ENCODE data around the gene SUPT4H1.

SUPT4H1 gene

GRCh38 chr17:58324409-58325288 is 27.4 kb downstream of the SUPT4H1 start:
- no peak for TF ChIP-seq EZH2phosphoT487 (IDR thresholded peaks at IDR 0.05; ENCODE audit: low read depth)
- no peak for TF ChIP-seq CTCF (IDR thresholded peaks at IDR 0.05; ENCODE audit: low read depth, low read length)
- Histone ChIP-seq H3K79me2 (ENCODE audit: low read length) (peaks cover 3% of the 10 kb centered on the region), H3K36me3 (replicated peaks; ENCODE audit: low read depth, low read length) (peaks cover 2% of the 10 kb centered on the region), H3K4me3 (ENCODE audit: low read length) (no peak overlapping the region), H3K9ac (ENCODE audit: low read length) (no peak overlapping the region), H3K4me2 (ENCODE audit: low read length) (no peak overlapping the region), H2AFZ (ENCODE audit: low read depth, low read length) (no peak overlapping the region), H3K4me1 (ENCODE audit: low read length) (peaks cover 22% of the 10 kb centered on the region), H3K27ac (ENCODE audit: low read length) (no peak overlapping the region), H3K27me3 (ENCODE audit: low read depth, low read length) (no peaks in the 10 kb centered on the region), H4K20me1 (ENCODE audit: insufficient read depth, low read length) (peaks cover 23% of the 10 kb centered on the region), H3K9me3 (ENCODE audit: insufficient read depth, low read length) (no peaks in the 10 kb centered on the region)

DNA sequence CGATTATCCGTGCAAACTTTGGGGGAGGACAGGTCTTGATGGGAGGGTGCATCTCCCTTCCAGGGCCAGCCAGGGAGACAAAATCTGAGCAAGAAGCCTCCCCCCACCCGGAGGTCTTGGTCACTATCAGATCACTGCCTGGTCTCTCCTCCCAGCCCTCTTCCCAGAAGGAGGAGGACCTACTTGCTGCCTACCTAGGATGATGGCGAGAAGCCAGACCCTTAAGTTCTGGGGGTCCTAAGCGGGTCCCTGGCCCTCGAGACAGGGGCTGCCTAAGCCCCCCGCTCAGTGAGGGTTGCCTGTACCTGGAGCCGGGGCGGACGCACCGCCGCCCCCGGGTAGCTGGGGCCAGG is 28.0 kb downstream of the SUPT4H1 start:
- no peak overlapping the region for H2AFZ ChIP-seq (ENCODE audit: low read depth, low read length)
- no peak overlapping the region for H3K9ac ChIP-seq (ENCODE audit: low read length)
- no peak overlapping the region for H3K4me2 ChIP-seq (ENCODE audit: low read length)
- H3K4me3 ChIP-seq (ENCODE audit: low read length), result no peak overlapping the region
- no peaks in the 10 kb centered on the region for H3K27me3 ChIP-seq (ENCODE audit: low read depth, low read length)
- peaks cover 15% of the 10 kb centered on the region for H3K4me1 ChIP-seq (ENCODE audit: low read length)
- no peak for TF ChIP-seq EZH2phosphoT487 (IDR thresholded peaks at IDR 0.05; ENCODE audit: low read depth)
- no peak for TF ChIP-seq CTCF (IDR thresholded peaks at IDR 0.05; ENCODE audit: low read depth, low read length)
- peaks cover 17% of the 10 kb centered on the region; the same call in 1 of the 2 replicates for H4K20me1 ChIP-seq (ENCODE audit: insufficient read depth, low read length)
- H3K27ac ChIP-seq (ENCODE audit: low read length), result no peak overlapping the region
- H3K9me3 ChIP-seq (ENCODE audit: insufficient read depth, low read length), result no peaks in the 10 kb centered on the region
- no peaks in the 10 kb centered on the region; the same call in 1 of the 2 replicates for H3K79me2 ChIP-seq (ENCODE audit: low read length)
- H3K36me3 ChIP-seq (replicated peaks; ENCODE audit: low read depth, low read length), result no peaks in the 10 kb centered on the region

DNA sequence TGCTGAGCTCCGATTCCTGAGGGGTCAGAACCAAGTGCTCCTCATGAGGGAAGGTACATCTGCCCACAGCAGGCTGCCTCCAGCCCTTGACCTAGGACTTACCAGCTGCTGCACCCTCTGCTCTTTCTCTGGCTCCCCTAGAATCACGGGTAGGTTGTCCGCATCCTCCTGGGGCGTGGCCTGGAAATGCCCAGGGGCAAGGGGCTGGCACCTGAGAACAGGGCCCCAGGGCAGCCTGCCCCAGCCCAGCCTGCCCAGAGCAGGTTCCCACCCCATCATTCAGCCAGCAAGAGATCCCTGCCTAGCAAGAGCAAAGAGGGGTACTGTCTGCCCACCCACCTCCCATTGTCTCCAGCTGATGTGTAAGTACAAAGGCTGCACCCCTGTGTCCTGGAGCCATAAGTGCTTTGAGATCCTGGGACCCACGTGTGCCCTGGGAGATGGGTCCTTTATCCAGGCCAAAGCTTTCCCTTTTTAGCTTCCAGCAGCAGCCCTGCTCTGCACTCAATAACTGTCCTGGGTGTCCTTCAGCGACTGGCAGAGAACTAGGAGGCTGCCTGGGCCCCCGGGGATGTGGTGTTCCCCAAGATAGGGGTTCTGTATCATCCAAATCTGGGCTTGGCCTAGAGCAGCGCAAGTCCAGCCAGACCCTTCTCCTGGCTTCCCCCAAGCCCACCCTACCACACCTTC is 28.5 kb downstream of the SUPT4H1 start:
- Histone ChIP-seq H3K9me3 (ENCODE audit: insufficient read depth, low read length) (no peaks in the 10 kb centered on the region), H3K79me2 (ENCODE audit: low read length) (no peaks in the 10 kb centered on the region), H3K27ac (ENCODE audit: low read length) (no peak overlapping the region), H3K4me3 (ENCODE audit: low read length) (no peak overlapping the region), H2AFZ (ENCODE audit: low read depth, low read length) (no peak overlapping the region), H3K4me1 (ENCODE audit: low read length) (peaks cover 10% of the 10 kb centered on the region), H4K20me1 (ENCODE audit: insufficient read depth, low read length) (peaks cover 13% of the 10 kb centered on the region; the same call in 1 of the 2 replicates), H3K36me3 (replicated peaks; ENCODE audit: low read depth, low read length) (no peaks in the 10 kb centered on the region), H3K9ac (ENCODE audit: low read length) (no peak overlapping the region), H3K4me2 (ENCODE audit: low read length) (no peak overlapping the region), H3K27me3 (ENCODE audit: low read depth, low read length) (no peaks in the 10 kb centered on the region)
- TF ChIP-seq EZH2phosphoT487 (IDR thresholded peaks at IDR 0.05; ENCODE audit: low read depth) (no peak), CTCF (IDR thresholded peaks at IDR 0.05; ENCODE audit: low read depth, low read length) (no peak)

DNA sequence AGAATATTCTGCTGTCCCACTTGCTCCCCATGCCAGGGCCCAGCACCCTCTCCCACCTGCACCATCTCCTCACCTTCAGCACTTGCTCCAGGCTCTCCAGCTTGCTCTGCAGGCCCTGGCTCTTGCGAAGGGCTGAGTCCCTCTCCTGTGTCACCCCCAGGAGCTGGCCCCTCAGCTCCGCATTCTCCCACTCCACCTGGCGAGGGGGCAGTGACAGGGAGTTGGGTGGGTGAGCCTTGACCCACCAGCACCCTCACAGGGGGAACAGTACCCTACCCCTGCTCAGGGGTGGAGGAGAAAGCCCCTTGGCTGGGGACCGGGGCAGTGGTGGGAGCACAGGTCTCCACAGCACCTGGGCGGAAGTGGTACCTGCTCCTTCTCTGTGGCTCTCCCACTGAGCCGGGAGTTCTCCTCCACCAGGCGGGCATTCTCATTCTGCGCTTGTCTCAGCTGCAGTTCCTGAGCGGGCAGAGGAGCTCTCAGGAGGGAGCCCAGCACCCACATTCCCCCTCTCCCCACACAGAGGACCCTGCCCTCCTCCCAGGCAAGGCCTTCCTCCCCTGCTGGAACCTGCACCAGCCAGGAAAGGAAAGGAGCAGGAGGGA is 29.3 kb downstream of the SUPT4H1 start:
- no peak overlapping the region for H3K4me2 ChIP-seq (ENCODE audit: low read length)
- H3K9me3 ChIP-seq (ENCODE audit: insufficient read depth, low read length), result no peaks in the 10 kb centered on the region
- no peaks in the 10 kb centered on the region for H3K79me2 ChIP-seq (ENCODE audit: low read length)
- no peak overlapping the region for H3K9ac ChIP-seq (ENCODE audit: low read length)
- no peaks in the 10 kb centered on the region for H3K27me3 ChIP-seq (ENCODE audit: low read depth, low read length)
- no peak overlapping the region for H3K4me3 ChIP-seq (ENCODE audit: low read length)
- peaks cover 7% of the 10 kb centered on the region; the same call in 1 of the 2 replicates for H4K20me1 ChIP-seq (ENCODE audit: insufficient read depth, low read length)
- H2AFZ ChIP-seq (ENCODE audit: low read depth, low read length), result no peak overlapping the region
- no peaks in the 10 kb centered on the region for H3K36me3 ChIP-seq (replicated peaks; ENCODE audit: low read depth, low read length)
- no peak for TF ChIP-seq EZH2phosphoT487 (IDR thresholded peaks at IDR 0.05; ENCODE audit: low read depth)
- peaks cover 8% of the 10 kb centered on the region for H3K4me1 ChIP-seq (ENCODE audit: low read length)
- no peak overlapping the region for H3K27ac ChIP-seq (ENCODE audit: low read length)

All from OCI-LY3 (cell line).